ENCODE data around the gene RFX3.

RFX3 gene

GRCh38 chr9:3517377-3518048 lies 8.3 kb downstream of the RFX3 start:
- Histone ChIP-seq H3K27ac (ENCODE audit: low read length) (no peak overlapping the region), H3K4me1 (ENCODE audit: insufficient read depth, low read length) (peaks cover 12% of the 10 kb centered on the region), H3K9ac (ENCODE audit: low read depth, low read length) (no peak overlapping the region), H3K9me3 (ENCODE audit: insufficient read depth, low read length, severe bottlenecking) (no peaks in the 10 kb centered on the region), H3K36me3 (ENCODE audit: insufficient read depth, low read length) (no peaks in the 10 kb centered on the region), H4K20me1 (ENCODE audit: insufficient read depth, low read length) (no peaks in the 10 kb centered on the region), H3K4me3 (ENCODE audit: low read depth in 1 of 2, low read length in 2 of 2) (no peak overlapping the region), H3K4me2 (ENCODE audit: insufficient read depth, low read length) (no peak overlapping the region), H3K27me3 (ENCODE audit: insufficient read depth, low read length, poor library complexity) (no peaks in the 10 kb centered on the region), H2AFZ (ENCODE audit: low read depth, low read length) (no peak overlapping the region), H3K79me2 (ENCODE audit: insufficient read depth, low read length) (peaks cover 69% of the 10 kb centered on the region)
- ATAC-seq (ENCODE audit: insufficient read depth, low read depth) (no peak), DNase-seq (no peak)
- no peak for TF ChIP-seq EZH2 (IDR thresholded peaks at IDR 0.05; ENCODE audit: borderline replicate concordance, low read depth, low read length, severe bottlenecking)
- TF ChIP-seq, protein P1, sequence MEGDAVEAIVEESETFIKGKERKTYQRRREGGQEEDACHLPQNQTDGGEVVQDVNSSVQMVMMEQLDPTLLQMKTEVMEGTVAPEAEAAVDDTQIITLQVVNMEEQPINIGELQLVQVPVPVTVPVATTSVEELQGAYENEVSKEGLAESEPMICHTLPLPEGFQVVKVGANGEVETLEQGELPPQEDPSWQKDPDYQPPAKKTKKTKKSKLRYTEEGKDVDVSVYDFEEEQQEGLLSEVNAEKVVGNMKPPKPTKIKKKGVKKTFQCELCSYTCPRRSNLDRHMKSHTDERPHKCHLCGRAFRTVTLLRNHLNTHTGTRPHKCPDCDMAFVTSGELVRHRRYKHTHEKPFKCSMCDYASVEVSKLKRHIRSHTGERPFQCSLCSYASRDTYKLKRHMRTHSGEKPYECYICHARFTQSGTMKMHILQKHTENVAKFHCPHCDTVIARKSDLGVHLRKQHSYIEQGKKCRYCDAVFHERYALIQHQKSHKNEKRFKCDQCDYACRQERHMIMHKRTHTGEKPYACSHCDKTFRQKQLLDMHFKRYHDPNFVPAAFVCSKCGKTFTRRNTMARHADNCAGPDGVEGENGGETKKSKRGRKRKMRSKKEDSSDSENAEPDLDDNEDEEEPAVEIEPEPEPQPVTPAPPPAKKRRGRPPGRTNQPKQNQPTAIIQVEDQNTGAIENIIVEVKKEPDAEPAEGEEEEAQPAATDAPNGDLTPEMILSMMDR (IDR thresholded peaks at IDR 0.05; ENCODE audit: borderline replicate concordance, extremely low read depth, low read length, poor library complexity, severe bottlenecking) = no peak

- TF ChIP-seq, protein P1 (IDR thresholded peaks at IDR 0.05; ENCODE audit: borderline replicate concordance, extremely low read depth, low read length, poor library complexity, severe bottlenecking) = no peak
- TF ChIP-seq EZH2 (IDR thresholded peaks at IDR 0.05; ENCODE audit: borderline replicate concordance, low read depth, low read length, severe bottlenecking) = no peak
- Histone ChIP-seq H3K79me2 (ENCODE audit: insufficient read depth, low read length) (peaks cover 62% of the 10 kb centered on the region), H4K20me1 (ENCODE audit: insufficient read depth, low read length) (no peaks in the 10 kb centered on the region), H3K9me3 (ENCODE audit: insufficient read depth, low read length, severe bottlenecking) (no peaks in the 10 kb centered on the region), H3K9ac (ENCODE audit: low read depth, low read length) (no peak overlapping the region), H3K4me1 (ENCODE audit: insufficient read depth, low read length) (peaks cover 5% of the 10 kb centered on the region), H3K36me3 (ENCODE audit: insufficient read depth, low read length) (no peaks in the 10 kb centered on the region), H3K4me2 (ENCODE audit: insufficient read depth, low read length) (no peak overlapping the region), H2AFZ (ENCODE audit: low read depth, low read length) (no peak overlapping the region), H3K27ac (ENCODE audit: low read length) (no peak overlapping the region), H3K27me3 (ENCODE audit: insufficient read depth, low read length, poor library complexity) (no peaks in the 10 kb centered on the region), H3K4me3 (ENCODE audit: low read depth in 1 of 2, low read length in 2 of 2) (no peak overlapping the region)
- DNase-seq (no peak), ATAC-seq (ENCODE audit: insufficient read depth, low read depth) (no peak)
These were observed 9.0 kb downstream of the RFX3 start for GRCh38 chr9:3516667-3517330.

GRCh38 chr9:3515405-3515804 lies 10.4 kb downstream of the RFX3 start:
- peaks cover 51% of the 10 kb centered on the region for H3K79me2 ChIP-seq (ENCODE audit: insufficient read depth, low read length)
- H3K9ac ChIP-seq (ENCODE audit: low read depth, low read length) = no peak overlapping the region
- H2AFZ ChIP-seq (ENCODE audit: low read depth, low read length) = no peak overlapping the region
- no peaks in the 10 kb centered on the region for H4K20me1 ChIP-seq (ENCODE audit: insufficient read depth, low read length)
- TF ChIP-seq, protein P1 (IDR thresholded peaks at IDR 0.05; ENCODE audit: borderline replicate concordance, extremely low read depth, low read length, poor library complexity, severe bottlenecking) = no peak
- no peak for TF ChIP-seq EZH2 (IDR thresholded peaks at IDR 0.05; ENCODE audit: borderline replicate concordance, low read depth, low read length, severe bottlenecking)
- H3K27me3 ChIP-seq (ENCODE audit: insufficient read depth, low read length, poor library complexity) = no peaks in the 10 kb centered on the region
- no peak overlapping the region for H3K4me3 ChIP-seq (ENCODE audit: low read depth in 1 of 2, low read length in 2 of 2)
- no peak overlapping the region for H3K27ac ChIP-seq (ENCODE audit: low read length)
- no peaks in the 10 kb centered on the region for H3K9me3 ChIP-seq (ENCODE audit: insufficient read depth, low read length, severe bottlenecking)
- DNase-seq (no peak), ATAC-seq (ENCODE audit: insufficient read depth, low read depth) (no peak)
- H3K4me2 ChIP-seq (ENCODE audit: insufficient read depth, low read length) = no peak overlapping the region
- H3K36me3 ChIP-seq (ENCODE audit: insufficient read depth, low read length) = no peaks in the 10 kb centered on the region
- no peaks in the 10 kb centered on the region for H3K4me1 ChIP-seq (ENCODE audit: insufficient read depth, low read length)
